CD4-positive, alpha-beta T cell treated with Interleukin-1 beta for 1 hour (primary cell): Measurements from ENCODE around the gene DACT3.

Experiments used
- DNase-seq, 2 donors: peaks; one replicate each; pipeline ENCODE4 v3.0.0-alpha.2; 2020 to 2022

The DACT3 gene

GRCh38 chr19:46665072-46665471 lies 4.1 kb upstream of the DACT3 start:
- DNase-seq: no peak

GRCh38 chr19:46661735-46662592 lies 982 bp upstream of the DACT3 start:
- peak; percentile 79 to 83 for DNase-seq

- peak in 1 of 2 donors; percentile 9 for DNase-seq
Measured at GRCh38 chr19:46660551-46661019, 397 bp downstream of the DACT3 start.

GRCh38 chr19:46660008-46660517 lies 919 bp downstream of the DACT3 start:
- no peak for DNase-seq

- DNase-seq: peak in 1 of 2 donors; percentile 9
Measured at GRCh38 chr19:46659151-46660007, 1.6 kb downstream of the DACT3 start.

- DNase-seq: no peak
Measured at GRCh38 chr19:46656541-46656940, 4.4 kb downstream of the DACT3 start.

GRCh38 chr19:46654621-46655152 lies 6.3 kb downstream of the DACT3 start:
- no peak for DNase-seq

GRCh38 chr19:46650445-46650844 lies 10.5 kb downstream of the DACT3 start:
- DNase-seq: no peak

- no peak for DNase-seq
Measured at GRCh38 chr19:46648961-46649960, 11.7 kb downstream of the DACT3 start.

- DNase-seq: peak in 1 of 2 donors; percentile 28
Measured at GRCh38 chr19:46648060-46648960, 12.7 kb downstream of the DACT3 start.

- no peak for DNase-seq
Measured at GRCh38 chr19:46646402-46646801, 14.6 kb downstream of the DACT3 start.

GRCh38 chr19:46644720-46645119 lies 16.3 kb downstream of the DACT3 start:
- DNase-seq: no peak

GRCh38 chr19:46640656-46641055 lies 20.3 kb downstream of the DACT3 start:
- no peak for DNase-seq

- DNase-seq: peak in 1 of 2 donors; percentile 64
Measured at GRCh38 chr19:46639358-46640182, 21.4 kb downstream of the DACT3 start.

- no peak for DNase-seq
Measured at GRCh38 chr19:46637224-46637623, 23.8 kb downstream of the DACT3 start.

- peak; percentile 35 to 43 for DNase-seq
Measured at GRCh38 chr19:46635920-46636761, 24.8 kb downstream of the DACT3 start, which contains the start of gene GNG8. Gene GNG8, minus strand, starts transcription at chr19:46636202. Its CDS starts 1,520 bp downstream, at chr19:46634682.

GRCh38 chr19:46634656-46635218 lies 26.2 kb downstream of the DACT3 start:
- DNase-seq: no peak

- DNase-seq: peak; percentile 96 to 97
Measured at GRCh38 chr19:46634045-46634655, 26.8 kb downstream of the DACT3 start.
